ENCODE data around the gene SHLD2. TPM values are rescaled to one million over a fixed set of nuclear protein-coding genes. Genes with fewer than 3 reads are reported as not detected.
A peak's percentile ranks its signal among the peaks of the same experiment; 100 is the strongest.
"Not testable (repeated sequence)": the region's sequence is repeated elsewhere in the genome, so short reads cannot be mapped to it uniquely, and the experiment has no call there.

SHLD2 gene
- total RNA-seq, 1 experiment from 2014 or later, result 32.4 TPM

- DNase-seq (ENCODE audit: low read depth), result peak; percentile 86
Measured at GRCh38 chr10:87084291-87084782, 10.7 kb upstream of the SHLD2 start.

GRCh38 chr10:87085537-87085936, 9.5 kb upstream of the SHLD2 start:
- no peak for DNase-seq (ENCODE audit: low read depth)

- DNase-seq (ENCODE audit: low read depth), result no peak
Measured at GRCh38 chr10:87089746-87090145, 5.3 kb upstream of the SHLD2 start.

GRCh38 chr10:87090779-87091178, 4.2 kb upstream of the SHLD2 start:
- DNase-seq (ENCODE audit: low read depth), result no peak

- DNase-seq (ENCODE audit: low read depth), result peak; percentile 27
Measured at GRCh38 chr10:87092376-87092860, 2.6 kb upstream of the SHLD2 start.

- peak; percentile 58 for DNase-seq (ENCODE audit: low read depth)
Measured at GRCh38 chr10:87092861-87093631, 2.0 kb upstream of the SHLD2 start.

- peak; percentile 47 for DNase-seq (ENCODE audit: low read depth)
Measured at GRCh38 chr10:87093632-87094372, 1.2 kb upstream of the SHLD2 start.

GRCh38 chr10:87095236-87095945, 385 bp downstream of the SHLD2 start:
- peak; percentile 84 for DNase-seq (ENCODE audit: low read depth)

GRCh38 chr10:87101996-87102395, 7.0 kb downstream of the SHLD2 start:
- no peak for DNase-seq (ENCODE audit: low read depth)

GRCh38 chr10:87104727-87105126, 9.7 kb downstream of the SHLD2 start:
- DNase-seq (ENCODE audit: low read depth), result not testable (repeated sequence)

GRCh38 chr10:87105446-87106124, 10.6 kb downstream of the SHLD2 start:
- no peak for DNase-seq (ENCODE audit: low read depth)

GRCh38 chr10:87118122-87118521, 23.1 kb downstream of the SHLD2 start:
- DNase-seq (ENCODE audit: low read depth), result not testable (repeated sequence)

- not testable (repeated sequence) for DNase-seq (ENCODE audit: low read depth)
Measured at GRCh38 chr10:87119029-87119428, 24.0 kb downstream of the SHLD2 start.

GRCh38 chr10:87123351-87123750, 28.3 kb downstream of the SHLD2 start:
- not testable (repeated sequence) for DNase-seq (ENCODE audit: low read depth)

GRCh38 chr10:87127048-87127447, 32.0 kb downstream of the SHLD2 start:
- DNase-seq (ENCODE audit: low read depth), result not testable (repeated sequence)

GRCh38 chr10:87127607-87128156, 32.7 kb downstream of the SHLD2 start:
- DNase-seq (ENCODE audit: low read depth), result not testable (repeated sequence)

- peak; percentile 2 for DNase-seq (ENCODE audit: low read depth)
Measured at GRCh38 chr10:87132176-87132575, 37.2 kb downstream of the SHLD2 start.

- not testable (repeated sequence) for DNase-seq (ENCODE audit: low read depth)
Measured at GRCh38 chr10:87133936-87134335, 38.9 kb downstream of the SHLD2 start.

- not testable (repeated sequence) for DNase-seq (ENCODE audit: low read depth)
Measured at GRCh38 chr10:87134440-87134839, 39.4 kb downstream of the SHLD2 start.

GRCh38 chr10:87137478-87137877, 42.5 kb downstream of the SHLD2 start:
- not testable (repeated sequence) for DNase-seq (ENCODE audit: low read depth)

Data from LHCN-M2 (cell line).